ENCODE results near the gene RXRB. TPM values are rescaled to one million over a fixed set of nuclear protein-coding genes. Genes with fewer than 3 reads are reported as not detected.
A peak's percentile ranks its signal among the peaks of the same experiment; 100 is the strongest.

Gene RXRB
- total RNA-seq, 1 donor from 2014 or later: 50.8 TPM

- DNase-seq (ENCODE audit: low spot score): no peak
Measured at GRCh38 chr6:33211666-33212422, 11.4 kb upstream of the RXRB start.

GRCh38 chr6:33211136-33211535, 10.7 kb upstream of the RXRB start:
- no peak for DNase-seq (ENCODE audit: low spot score)

GRCh38 chr6:33209856-33210255, 9.4 kb upstream of the RXRB start:
- no peak for DNase-seq (ENCODE audit: low spot score)

- peak; percentile 90 for DNase-seq (ENCODE audit: low spot score)
Measured at GRCh38 chr6:33208091-33208967, 7.9 kb upstream of the RXRB start, which contains the start of gene RING1. TSS of gene RING1 (plus strand) at chr6:33208500. CDS start at chr6:33208823, 323 bp downstream.

- no peak for DNase-seq (ENCODE audit: low spot score)
Measured at GRCh38 chr6:33207552-33208090, 7.2 kb upstream of the RXRB start.

GRCh38 chr6:33206864-33207551, 6.5 kb upstream of the RXRB start:
- no peak for DNase-seq (ENCODE audit: low spot score)

GRCh38 chr6:33206027-33206863, 5.8 kb upstream of the RXRB start:
- no peak for DNase-seq (ENCODE audit: low spot score)

GRCh38 chr6:33205191-33206026, 4.9 kb upstream of the RXRB start:
- no peak for DNase-seq (ENCODE audit: low spot score)

- peak; percentile 95 for DNase-seq (ENCODE audit: low spot score)
Measured at GRCh38 chr6:33204415-33205190, 4.1 kb upstream of the RXRB start, which contains the start of gene HSD17B8. TSS of gene HSD17B8 (plus strand) at chr6:33204655. CDS start at chr6:33204669, 14 bp downstream.

- no peak for DNase-seq (ENCODE audit: low spot score)
Measured at GRCh38 chr6:33204165-33204414, 3.6 kb upstream of the RXRB start.

- DNase-seq (ENCODE audit: low spot score): no peak
Measured at GRCh38 chr6:33203443-33204164, 3.1 kb upstream of the RXRB start.

GRCh38 chr6:33202799-33203198, 2.3 kb upstream of the RXRB start:
- no peak for DNase-seq (ENCODE audit: low spot score)

GRCh38 chr6:33201935-33202334, 1.5 kb upstream of the RXRB start:
- no peak for DNase-seq (ENCODE audit: low spot score)

GRCh38 chr6:33201147-33201545, 681 bp upstream of the RXRB start:
- DNase-seq (ENCODE audit: low spot score): no peak

- peak; percentile 73 for DNase-seq (ENCODE audit: low spot score)
Measured at GRCh38 chr6:33199687-33200218, 712 bp downstream of the RXRB start.

- no peak for DNase-seq (ENCODE audit: low spot score)
Measured at GRCh38 chr6:33198853-33199436, 1.5 kb downstream of the RXRB start.

GRCh38 chr6:33198159-33198852, 2.2 kb downstream of the RXRB start:
- no peak for DNase-seq (ENCODE audit: low spot score)
